Measurements from ENCODE around the gene RGS6.

RGS6 gene

GRCh38 chr14:72538387-72538786 is 606.2 kb downstream of the RGS6 start:
- no peak overlapping the region for H3K27ac ChIP-seq
- TF ChIP-seq CTCF (conservative IDR thresholded peaks at IDR 0.05): no peak
- TF ChIP-seq ZFX (IDR thresholded peaks at IDR 0.05): no peak

GRCh38 chr14:72539661-72540315 is 607.6 kb downstream of the RGS6 start:
- H3K27ac ChIP-seq: no peak overlapping the region
- TF ChIP-seq ZFX (IDR thresholded peaks at IDR 0.05): no peak
- no peak for TF ChIP-seq CTCF (conservative IDR thresholded peaks at IDR 0.05)

GRCh38 chr14:72540836-72541235 is 608.6 kb downstream of the RGS6 start:
- TF ChIP-seq ZFX (IDR thresholded peaks at IDR 0.05): no peak
- H3K27ac ChIP-seq: no peak overlapping the region

- TF ChIP-seq CTCF (conservative IDR thresholded peaks at IDR 0.05): no peak
- no peak for TF ChIP-seq ZFX (IDR thresholded peaks at IDR 0.05)
- no peak overlapping the region for H3K27ac ChIP-seq
Measured at GRCh38 chr14:72541546-72541945, 609.3 kb downstream of the RGS6 start.

GRCh38 chr14:72543341-72543740 is 611.1 kb downstream of the RGS6 start:
- TF ChIP-seq CTCF (conservative IDR thresholded peaks at IDR 0.05): no peak
- no peak for TF ChIP-seq ZFX (IDR thresholded peaks at IDR 0.05)
- H3K27ac ChIP-seq: no peak overlapping the region

- TF ChIP-seq ZFX (IDR thresholded peaks at IDR 0.05) (no peak), CTCF (conservative IDR thresholded peaks at IDR 0.05) (no peak)
- H3K27ac ChIP-seq: no peak overlapping the region
Measured at GRCh38 chr14:72544615-72545387, 612.6 kb downstream of the RGS6 start.

- H3K27ac ChIP-seq: no peak overlapping the region
- TF ChIP-seq CTCF (conservative IDR thresholded peaks at IDR 0.05): no peak
- TF ChIP-seq ZFX (IDR thresholded peaks at IDR 0.05): no peak
Measured at GRCh38 chr14:72545411-72546311, 613.4 kb downstream of the RGS6 start.
